SKM-1 treated with dmso at 0.1 percent for 144 hours (cell line): ENCODE measurements around the gene LDLRAD3.

ENCODE experiments used
- DNase-seq: peaks from one replicate; lab custom pipeline; 2025; ENCODE audit not compliant: unreplicated experiment; lab: John Stamatoyannopoulos, UW

LDLRAD3 gene

GRCh38 chr11:36228689-36229088 lies 284.8 kb downstream of the LDLRAD3 start:
- DNase-seq: no peak

GRCh38 chr11:36229091-36229705 lies 285.3 kb downstream of the LDLRAD3 start:
- no peak for DNase-seq

- DNase-seq: no peak
Measured at GRCh38 chr11:36230779-36231699, 287.2 kb downstream of the LDLRAD3 start.

- no peak for DNase-seq
Measured at GRCh38 chr11:36233204-36233603, 289.3 kb downstream of the LDLRAD3 start.

GRCh38 chr11:36234825-36235224 lies 291.0 kb downstream of the LDLRAD3 start:
- DNase-seq: no peak

- DNase-seq: no peak
Measured at GRCh38 chr11:36235750-36236149, 291.9 kb downstream of the LDLRAD3 start.

GRCh38 chr11:36237391-36237790 lies 293.5 kb downstream of the LDLRAD3 start:
- no peak for DNase-seq

- DNase-seq: no peak
Measured at GRCh38 chr11:36238036-36238631, 294.3 kb downstream of the LDLRAD3 start.

- no peak for DNase-seq
Measured at GRCh38 chr11:36238881-36239280, 295.0 kb downstream of the LDLRAD3 start.

GRCh38 chr11:36239636-36240035 lies 295.8 kb downstream of the LDLRAD3 start:
- no peak for DNase-seq

- no peak for DNase-seq
Measured at GRCh38 chr11:36240173-36240572, 296.3 kb downstream of the LDLRAD3 start.

GRCh38 chr11:36240801-36241200 lies 296.9 kb downstream of the LDLRAD3 start:
- DNase-seq: no peak

- peak; percentile 11 for DNase-seq
Measured at GRCh38 chr11:36241497-36241896, 297.6 kb downstream of the LDLRAD3 start.

GRCh38 chr11:36243641-36244040 lies 299.8 kb downstream of the LDLRAD3 start:
- DNase-seq: no peak

GRCh38 chr11:36247493-36247892 lies 303.6 kb downstream of the LDLRAD3 start:
- DNase-seq: no peak

- no peak for DNase-seq
Measured at GRCh38 chr11:36248436-36248835, 304.6 kb downstream of the LDLRAD3 start.

GRCh38 chr11:36249246-36249645 lies 305.4 kb downstream of the LDLRAD3 start:
- DNase-seq: no peak

- DNase-seq: no peak
Measured at GRCh38 chr11:36251823-36252222, 308.0 kb downstream of the LDLRAD3 start.

- DNase-seq: no peak
Measured at GRCh38 chr11:36253238-36253637, 309.4 kb downstream of the LDLRAD3 start.

- DNase-seq: no peak
Measured at GRCh38 chr11:36254713-36255112, 310.9 kb downstream of the LDLRAD3 start.

GRCh38 chr11:36257351-36257750 lies 313.5 kb downstream of the LDLRAD3 start:
- DNase-seq: no peak
